Measurements from ENCODE around the gene SLC18A2. TPM values are rescaled to one million over a fixed set of nuclear protein-coding genes. Genes with fewer than 3 reads are reported as not detected.

The SLC18A2 gene
- total and polyA plus RNA-seq, 9 of the 15 experiments (the other 6 are each of a cell fraction or from before 2014, with no cell fraction given), result 0.03 to 5.4 (median 0.40) TPM

DNA sequence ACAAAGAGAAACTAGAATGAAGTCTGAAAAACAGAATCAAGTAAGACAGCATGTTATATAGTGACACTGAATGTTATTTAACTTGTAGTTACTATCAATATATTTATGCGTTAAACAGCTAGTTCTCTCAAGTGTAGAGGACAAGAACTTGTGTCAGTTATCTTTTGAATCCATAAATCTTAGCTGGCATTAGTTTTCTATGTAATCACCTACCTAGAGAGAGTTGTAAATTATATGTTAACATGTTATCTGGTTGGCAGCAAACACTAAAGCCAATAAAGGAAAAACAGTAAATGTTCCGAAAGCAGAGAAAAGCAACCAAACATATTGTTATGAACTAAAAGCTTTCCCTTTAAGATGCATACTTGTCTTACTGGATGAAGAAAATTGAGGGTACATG, 36.8 kb downstream of the SLC18A2 start:
- FAIRE-seq, result peak; percentile 6
- TF ChIP-seq, protein P1, sequence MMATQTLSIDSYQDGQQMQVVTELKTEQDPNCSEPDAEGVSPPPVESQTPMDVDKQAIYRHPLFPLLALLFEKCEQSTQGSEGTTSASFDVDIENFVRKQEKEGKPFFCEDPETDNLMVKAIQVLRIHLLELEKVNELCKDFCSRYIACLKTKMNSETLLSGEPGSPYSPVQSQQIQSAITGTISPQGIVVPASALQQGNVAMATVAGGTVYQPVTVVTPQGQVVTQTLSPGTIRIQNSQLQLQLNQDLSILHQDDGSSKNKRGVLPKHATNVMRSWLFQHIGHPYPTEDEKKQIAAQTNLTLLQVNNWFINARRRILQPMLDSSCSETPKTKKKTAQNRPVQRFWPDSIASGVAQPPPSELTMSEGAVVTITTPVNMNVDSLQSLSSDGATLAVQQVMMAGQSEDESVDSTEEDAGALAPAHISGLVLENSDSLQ (IDR thresholded peaks at IDR 0.05), result peak; percentile 54
- TF ChIP-seq RBM34 (IDR thresholded peaks at IDR 0.05; ENCODE audit: borderline replicate concordance, insufficient read depth, low read length) (no peak), POLR3A (IDR thresholded peaks at IDR 0.05; ENCODE audit: borderline replicate concordance, extremely low read depth, insufficient read depth, insufficient read length) (no peak), ZNF384 (IDR thresholded peaks at IDR 0.05; ENCODE audit: low read depth, low read length) (no peak), NFIC (IDR thresholded peaks at IDR 0.05) (no peak), NFE2 (IDR thresholded peaks at IDR 0.05; ENCODE audit: low read depth) (no peak), FUS (optimal IDR thresholded peaks at IDR 0.05; ENCODE audit: low read depth, low read length) (no peak), MEIS2 (IDR thresholded peaks at IDR 0.05; ENCODE audit: partially characterized antibody) (peak; percentile 79)
- TF ChIP-seq, protein P2, sequence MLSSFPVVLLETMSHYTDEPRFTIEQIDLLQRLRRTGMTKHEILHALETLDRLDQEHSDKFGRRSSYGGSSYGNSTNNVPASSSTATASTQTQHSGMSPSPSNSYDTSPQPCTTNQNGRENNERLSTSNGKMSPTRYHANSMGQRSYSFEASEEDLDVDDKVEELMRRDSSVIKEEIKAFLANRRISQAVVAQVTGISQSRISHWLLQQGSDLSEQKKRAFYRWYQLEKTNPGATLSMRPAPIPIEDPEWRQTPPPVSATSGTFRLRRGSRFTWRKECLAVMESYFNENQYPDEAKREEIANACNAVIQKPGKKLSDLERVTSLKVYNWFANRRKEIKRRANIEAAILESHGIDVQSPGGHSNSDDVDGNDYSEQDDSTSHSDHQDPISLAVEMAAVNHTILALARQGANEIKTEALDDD (IDR thresholded peaks at IDR 0.05), result peak; percentile 52
- TF ChIP-seq, protein P3, sequence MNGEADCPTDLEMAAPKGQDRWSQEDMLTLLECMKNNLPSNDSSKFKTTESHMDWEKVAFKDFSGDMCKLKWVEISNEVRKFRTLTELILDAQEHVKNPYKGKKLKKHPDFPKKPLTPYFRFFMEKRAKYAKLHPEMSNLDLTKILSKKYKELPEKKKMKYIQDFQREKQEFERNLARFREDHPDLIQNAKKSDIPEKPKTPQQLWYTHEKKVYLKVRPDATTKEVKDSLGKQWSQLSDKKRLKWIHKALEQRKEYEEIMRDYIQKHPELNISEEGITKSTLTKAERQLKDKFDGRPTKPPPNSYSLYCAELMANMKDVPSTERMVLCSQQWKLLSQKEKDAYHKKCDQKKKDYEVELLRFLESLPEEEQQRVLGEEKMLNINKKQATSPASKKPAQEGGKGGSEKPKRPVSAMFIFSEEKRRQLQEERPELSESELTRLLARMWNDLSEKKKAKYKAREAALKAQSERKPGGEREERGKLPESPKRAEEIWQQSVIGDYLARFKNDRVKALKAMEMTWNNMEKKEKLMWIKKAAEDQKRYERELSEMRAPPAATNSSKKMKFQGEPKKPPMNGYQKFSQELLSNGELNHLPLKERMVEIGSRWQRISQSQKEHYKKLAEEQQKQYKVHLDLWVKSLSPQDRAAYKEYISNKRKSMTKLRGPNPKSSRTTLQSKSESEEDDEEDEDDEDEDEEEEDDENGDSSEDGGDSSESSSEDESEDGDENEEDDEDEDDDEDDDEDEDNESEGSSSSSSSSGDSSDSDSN (IDR thresholded peaks at IDR 0.05; ENCODE audit: borderline replicate concordance in 1 of 2, low read depth in 2 of 2, low read length in 2 of 2), result no peak
- TF ChIP-seq, protein P4, sequence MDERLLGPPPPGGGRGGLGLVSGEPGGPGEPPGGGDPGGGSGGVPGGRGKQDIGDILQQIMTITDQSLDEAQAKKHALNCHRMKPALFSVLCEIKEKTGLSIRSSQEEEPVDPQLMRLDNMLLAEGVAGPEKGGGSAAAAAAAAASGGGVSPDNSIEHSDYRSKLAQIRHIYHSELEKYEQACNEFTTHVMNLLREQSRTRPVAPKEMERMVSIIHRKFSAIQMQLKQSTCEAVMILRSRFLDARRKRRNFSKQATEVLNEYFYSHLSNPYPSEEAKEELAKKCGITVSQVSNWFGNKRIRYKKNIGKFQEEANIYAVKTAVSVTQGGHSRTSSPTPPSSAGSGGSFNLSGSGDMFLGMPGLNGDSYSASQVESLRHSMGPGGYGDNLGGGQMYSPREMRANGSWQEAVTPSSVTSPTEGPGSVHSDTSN (CRISPR knock-in tag; IDR thresholded peaks at IDR 0.05; ENCODE audit: low read depth), result no peak
- TF ChIP-seq, protein P4 (tag; conservative IDR thresholded peaks at IDR 0.05; ENCODE audit: low read depth), result peak; percentile 71

More for the DNA sequence above, 36.8 kb downstream of the SLC18A2 start:
- ATAC-seq, result no peak
- Histone ChIP-seq H3K27me3 (ENCODE audit: control insufficient read depth in 2 of 2, insufficient read depth in 2 of 2, low read length in 2 of 2) (no peaks in the 10 kb centered on the region), H3K4me2 (ENCODE audit: insufficient read depth, low read length) (no peak overlapping the region), H3K9me3 (replicated peaks; ENCODE audit: control insufficient read depth, insufficient read depth, low read depth, low read length) (no peaks in the 10 kb centered on the region), H3K36me3 (ENCODE audit: control insufficient read depth, insufficient read depth, low read length) (peaks cover 8% of the 10 kb centered on the region; the same call in 2 of the 3 replicates), H3K79me2 (ENCODE audit: control insufficient read depth, insufficient read depth, low read length) (no peaks in the 10 kb centered on the region), H4K20me1 (replicated peaks; ENCODE audit: control insufficient read depth, insufficient read depth, low read length) (no peaks in the 10 kb centered on the region), H2AFZ (ENCODE audit: low read depth, low read length) (no peak overlapping the region), H3K27ac (ENCODE audit: extremely low read depth, low read depth, low read length) (no peak overlapping the region), H3K9me1 (ENCODE audit: control insufficient read depth, insufficient read depth, low read length) (no peaks in the 10 kb centered on the region), H3K9ac (ENCODE audit: insufficient read depth in 1 of 2, low read depth in 2 of 2, low read length in 2 of 2) (no peak overlapping the region), H3K4me1 (replicated peaks in 1 of 2; ENCODE audit: control insufficient read depth in 2 of 2, insufficient read depth in 2 of 2, low read length in 2 of 2) (peaks cover 2 to 30% of the 10 kb centered on the region in 2 experiments; a peak in 4 of 5 replicates), H3K4me3 (no peak overlapping the region)
- intact Hi-C loops (cut with micrococcal nuclease) (no loop called here), in situ Hi-C loops (cut with MboI) (no loop called here)
- POLR2A ChIA-PET, result interaction anchor here (0.6 kb wide), 1 partner anchor 11 kb away, joined by 3 read pairs; no protein-coding TSS in a partner anchor
- BruUV-seq (replicated peaks), result no TSS peak
- no peak for DNase-seq (ENCODE audit: extremely low read depth in 1 of 4, low spot score in 3 of 4)
- 51% methylated on average over 2 of the region's 2 CpGs for WGBS (ENCODE audit: insufficient coverage, low coverage, missing lambda C conversion rate)
- CTCF ChIA-PET (ENCODE audit: low intra/inter-chr PET ratio), result no interaction called here
